ENCODE measurements around the gene SPOCK1.

The SPOCK1 gene

DNA sequence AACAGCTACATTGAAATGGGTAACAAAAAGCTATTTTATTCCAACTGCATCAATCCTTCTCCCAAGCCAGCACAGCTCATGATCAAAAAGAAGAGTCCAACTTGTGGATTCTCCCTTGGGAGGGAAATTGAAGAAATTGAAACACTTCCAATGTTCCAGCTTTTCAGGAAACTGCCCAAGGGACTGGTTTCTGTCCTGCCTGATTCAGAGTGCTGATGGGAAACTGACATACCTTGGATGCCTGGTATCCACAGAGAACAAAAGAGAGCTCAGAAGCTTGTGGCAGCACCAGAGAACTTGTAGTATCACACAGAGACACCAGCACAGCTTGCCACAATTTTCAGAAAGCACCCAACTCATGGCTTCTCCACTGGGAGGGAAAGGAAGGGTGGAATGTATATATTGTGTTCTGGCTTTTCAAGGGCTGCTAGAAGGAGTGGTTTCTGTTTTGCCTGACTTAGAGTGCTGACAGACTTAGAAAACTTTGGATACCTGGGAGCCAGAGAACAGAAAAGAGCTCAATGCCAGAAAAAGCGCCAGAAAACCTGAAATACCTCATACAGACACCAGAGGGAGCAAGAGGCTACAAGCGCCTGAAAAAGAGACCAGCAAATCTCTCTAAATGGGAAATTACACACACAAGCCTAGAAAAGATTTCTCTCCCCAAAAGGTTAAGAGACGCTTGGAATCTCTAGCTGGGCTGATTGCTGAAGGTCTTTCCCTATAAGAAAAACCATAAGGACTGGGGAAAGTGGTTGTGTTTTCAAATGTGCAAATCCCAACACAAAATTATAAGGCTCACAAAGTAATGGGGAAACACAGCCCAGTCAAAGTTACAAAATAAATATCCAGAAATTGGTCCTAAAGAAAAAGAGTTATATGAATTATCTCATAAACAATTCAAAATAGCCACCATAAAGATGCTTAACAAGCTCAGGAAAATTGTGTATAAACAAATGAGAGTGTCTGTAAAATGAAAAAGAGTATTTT lies 178.8 kb downstream of the SPOCK1 start:
- peak; percentile 14 for DNase-seq

DNA sequence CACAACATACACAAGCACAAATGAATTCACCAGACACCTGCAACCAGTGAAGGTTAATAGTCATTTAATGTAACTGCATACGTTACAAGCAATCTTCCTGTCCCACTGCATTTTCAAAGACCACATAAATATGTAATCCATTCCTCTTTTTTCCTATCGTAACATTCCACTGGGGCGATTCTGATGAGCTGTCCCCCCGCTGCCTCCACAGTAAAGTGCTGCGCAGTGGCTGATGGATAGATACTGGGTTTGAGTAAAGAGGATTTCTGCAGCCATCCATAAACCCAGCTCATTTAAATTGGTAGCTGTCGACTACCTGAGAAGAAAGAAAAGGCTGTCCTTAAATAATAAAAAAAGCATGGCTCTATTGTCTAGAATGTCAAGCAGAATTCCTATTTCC lies 181.1 kb downstream of the SPOCK1 start:
- no peak for DNase-seq

DNA sequence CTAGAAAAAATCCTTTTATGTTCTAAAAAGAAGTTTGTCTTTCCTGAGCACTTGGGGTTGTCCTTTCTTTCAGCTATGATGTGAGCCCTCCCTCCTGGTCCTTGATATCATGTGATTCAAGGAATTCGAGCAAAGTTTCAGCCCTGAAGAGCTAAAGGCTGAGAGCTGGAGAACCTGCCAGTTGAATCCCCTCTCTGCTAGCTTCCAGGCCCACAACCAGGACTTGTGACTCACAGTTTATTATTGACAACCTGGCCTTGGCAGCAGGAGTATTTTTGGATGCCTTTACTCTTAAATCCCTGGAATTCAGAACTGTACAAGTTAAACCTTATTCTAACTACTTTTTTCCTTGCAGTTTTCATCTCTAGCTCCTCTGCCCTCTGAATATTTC lies 182.8 kb downstream of the SPOCK1 start:
- no peak for DNase-seq

DNA sequence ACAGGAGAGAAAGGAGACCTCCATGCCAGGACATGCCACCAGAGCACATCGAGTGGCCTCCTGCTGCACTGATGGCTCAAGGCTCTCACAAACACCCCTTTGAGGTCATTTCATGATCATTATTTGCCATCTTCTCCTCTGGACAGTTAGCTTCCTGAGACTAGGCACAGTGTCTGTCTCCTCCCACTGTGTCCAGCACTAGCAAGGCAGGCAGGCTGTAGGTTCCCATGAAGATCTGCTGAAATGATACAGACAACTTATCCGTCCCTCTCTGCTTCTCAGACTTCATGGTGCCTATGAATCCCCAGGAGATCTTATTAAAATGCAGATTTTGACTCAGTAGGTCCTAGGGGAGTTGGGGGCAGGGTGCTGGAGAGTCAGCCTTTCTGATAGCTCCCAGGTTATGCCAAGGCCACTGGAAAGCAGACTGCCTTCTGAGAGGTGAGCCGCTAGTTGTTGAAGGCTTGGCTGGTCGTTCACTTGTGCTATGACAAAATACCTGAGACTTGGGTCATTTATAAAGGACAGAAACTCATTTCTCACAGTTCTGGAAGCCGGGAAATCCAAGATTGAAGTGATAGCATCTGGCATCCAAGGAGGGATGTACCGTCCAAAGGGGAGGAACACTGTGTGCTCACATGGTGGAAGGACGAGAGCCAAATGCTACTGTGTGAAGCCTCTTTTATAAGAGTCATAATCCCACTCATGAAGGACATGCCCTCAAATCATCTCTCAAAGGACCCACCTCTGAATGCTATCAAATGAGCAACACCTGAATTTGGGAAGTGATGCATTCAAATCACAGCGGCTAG lies 183.4 kb downstream of the SPOCK1 start:
- no peak for DNase-seq

GRCh38 chr5:137315109-137315508 lies 184.0 kb downstream of the SPOCK1 start:
- no peak for DNase-seq

GRCh38 chr5:137313526-137314175 lies 185.5 kb downstream of the SPOCK1 start:
- DNase-seq: no peak

GRCh38 chr5:137312011-137312410 lies 187.1 kb downstream of the SPOCK1 start:
- DNase-seq: no peak

DNA sequence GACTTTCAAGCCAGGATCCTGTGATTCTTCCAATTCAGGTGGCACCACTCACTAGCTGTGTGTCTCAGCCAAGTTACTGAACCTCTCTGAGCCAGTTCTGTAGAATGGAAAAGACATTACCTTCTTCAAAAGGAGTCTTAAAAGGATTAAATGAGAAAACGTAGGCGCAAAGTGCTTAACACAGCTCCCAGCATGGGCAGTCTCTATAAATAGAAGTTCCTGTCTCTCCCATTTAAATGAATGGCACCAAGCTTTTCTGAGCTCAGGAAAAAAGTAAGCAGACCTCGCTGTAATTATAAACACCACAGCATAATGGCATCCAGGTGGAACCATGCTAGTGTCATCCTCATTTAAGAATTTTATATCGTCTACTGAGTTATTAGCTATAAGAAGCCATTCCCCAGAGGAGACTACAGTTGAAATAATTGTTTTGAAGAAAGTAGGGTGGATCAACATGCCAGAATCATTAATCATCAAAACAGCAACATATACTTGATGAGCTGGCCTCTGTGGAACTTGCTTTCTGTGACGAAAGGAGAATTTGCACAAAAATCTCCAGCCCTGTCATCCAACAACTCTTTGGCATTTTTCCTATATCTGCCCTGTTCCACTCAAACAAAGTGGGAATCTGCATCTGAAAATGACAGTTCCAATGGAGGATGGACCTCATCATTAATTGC lies 188.9 kb downstream of the SPOCK1 start:
- no peak for DNase-seq

DNA sequence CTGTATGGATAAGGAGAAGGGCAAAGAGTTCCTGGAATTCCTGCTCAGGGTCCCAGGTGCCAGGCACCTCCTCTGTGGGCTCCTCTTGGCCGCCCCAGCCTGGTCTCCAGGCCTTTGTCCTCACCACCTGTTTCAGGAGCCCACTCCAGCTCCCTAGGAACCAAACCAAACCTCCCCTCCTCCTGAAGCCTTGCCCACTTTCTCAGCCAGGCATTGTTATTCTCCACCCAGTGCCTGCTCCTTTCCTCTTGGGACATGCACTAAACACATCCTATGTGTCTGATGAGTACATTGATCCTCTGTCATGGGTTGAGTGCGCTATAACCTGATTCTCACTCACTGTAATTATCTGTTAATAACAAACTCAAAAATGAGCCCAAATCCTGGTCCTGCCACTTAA lies 189.8 kb downstream of the SPOCK1 start:
- no peak for DNase-seq

- DNase-seq: no peak
These were observed 190.8 kb downstream of the SPOCK1 start for GRCh38 chr5:137308311-137308710.

DNA sequence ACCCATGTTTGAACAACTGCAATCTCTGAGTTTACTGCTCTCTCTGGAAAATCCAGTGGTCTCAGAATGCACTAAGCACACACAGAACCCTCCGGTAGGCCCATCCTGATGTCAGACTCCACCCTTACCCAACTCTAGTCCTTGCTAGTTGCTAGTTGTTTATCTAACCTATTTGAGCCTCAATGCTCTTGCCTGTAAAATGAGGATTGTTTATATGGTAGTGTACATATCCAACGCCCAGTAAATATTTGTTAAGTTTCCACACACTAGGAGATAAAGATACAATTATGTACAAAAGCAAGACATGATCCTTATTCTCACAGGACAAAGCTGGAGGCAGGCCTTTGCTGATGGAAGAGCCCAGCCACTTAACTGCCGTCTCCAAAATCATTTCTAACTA lies 192.2 kb downstream of the SPOCK1 start:
- no peak for DNase-seq

GRCh38 chr5:137305971-137306602 lies 193.0 kb downstream of the SPOCK1 start:
- no peak for DNase-seq

DNA sequence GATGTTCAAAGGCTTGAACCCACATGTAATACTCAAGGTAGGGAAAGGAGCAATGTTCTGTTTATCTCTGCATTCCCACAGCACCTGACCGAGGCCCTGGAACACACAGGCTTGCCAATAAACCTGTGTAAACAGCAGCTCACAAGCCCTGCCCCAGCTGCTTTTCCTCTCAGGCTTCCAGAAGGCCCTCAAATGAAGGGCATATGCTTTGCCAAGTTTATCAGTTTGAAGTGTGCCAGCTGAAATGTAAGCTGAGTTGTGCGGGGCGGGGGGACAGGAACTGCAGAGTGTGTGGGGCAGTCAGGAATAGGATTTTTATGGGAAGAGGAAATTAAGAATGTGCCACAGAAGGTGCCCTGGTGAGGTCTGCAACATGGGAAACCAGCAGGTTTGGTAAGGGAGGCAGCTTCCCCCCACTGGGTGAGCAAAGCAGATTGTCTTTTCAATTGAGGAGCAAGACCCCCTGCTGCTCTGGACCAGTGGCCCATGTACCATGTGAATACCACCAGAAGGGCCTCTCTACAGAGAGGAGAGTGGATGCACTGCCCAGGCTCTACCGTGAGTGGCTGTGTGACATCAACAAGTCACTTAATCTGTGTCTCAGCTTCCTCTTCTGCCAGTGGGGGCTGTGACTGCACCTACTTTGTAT lies 194.8 kb downstream of the SPOCK1 start:
- DNase-seq: peak; percentile 53

DNA sequence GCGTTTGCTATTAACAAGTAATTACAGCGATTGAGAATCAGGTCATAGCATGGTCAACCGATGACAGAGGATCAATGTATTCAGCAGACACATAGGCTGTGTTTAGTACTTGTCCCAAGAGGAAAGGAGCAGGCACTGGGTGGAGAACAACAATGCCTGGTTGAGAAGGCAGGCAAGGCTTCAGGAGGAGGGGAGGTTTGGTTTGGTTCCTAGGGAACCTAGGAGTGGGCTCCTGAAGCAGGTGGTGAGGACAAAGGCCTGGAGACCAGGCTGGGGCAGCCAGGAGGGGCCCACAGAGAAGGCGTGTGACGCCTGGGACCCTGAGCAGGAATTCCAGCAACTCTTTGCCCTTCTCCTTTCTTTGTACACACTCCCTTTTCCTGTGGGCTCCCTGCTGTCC lies 195.6 kb downstream of the SPOCK1 start:
- DNase-seq: no peak

- no peak for DNase-seq
These were observed 198.5 kb downstream of the SPOCK1 start for GRCh38 chr5:137300411-137301240.

DNA sequence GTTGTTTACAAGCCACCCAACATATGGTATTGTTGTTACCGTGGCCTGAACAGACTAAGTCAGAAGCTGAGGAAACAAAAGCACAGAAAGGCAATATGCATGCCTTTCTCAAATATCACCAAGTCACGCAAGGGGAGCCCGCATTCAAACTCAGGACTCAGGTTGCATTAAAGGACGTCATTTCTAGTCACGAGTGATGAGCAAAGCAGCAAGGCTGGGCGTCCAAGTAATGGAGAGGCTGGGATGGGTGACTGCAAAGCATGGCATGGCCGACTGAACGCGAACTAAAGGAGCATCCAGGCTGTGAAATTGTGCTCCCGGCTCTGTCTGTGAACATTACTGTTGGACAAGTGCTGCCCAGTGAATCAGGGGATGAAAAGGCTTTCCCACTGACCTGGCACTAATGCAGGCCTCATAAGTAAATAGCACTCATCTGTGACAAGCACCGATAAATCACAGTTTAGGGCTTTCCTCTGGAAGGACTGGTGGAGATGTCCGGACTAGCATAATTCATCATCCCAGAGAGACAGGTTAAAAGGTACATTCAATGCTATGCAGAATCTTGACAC lies 202.8 kb downstream of the SPOCK1 start:
- no peak for DNase-seq

- no peak for DNase-seq
These were observed 204.5 kb downstream of the SPOCK1 start for GRCh38 chr5:137294604-137295003.

DNA sequence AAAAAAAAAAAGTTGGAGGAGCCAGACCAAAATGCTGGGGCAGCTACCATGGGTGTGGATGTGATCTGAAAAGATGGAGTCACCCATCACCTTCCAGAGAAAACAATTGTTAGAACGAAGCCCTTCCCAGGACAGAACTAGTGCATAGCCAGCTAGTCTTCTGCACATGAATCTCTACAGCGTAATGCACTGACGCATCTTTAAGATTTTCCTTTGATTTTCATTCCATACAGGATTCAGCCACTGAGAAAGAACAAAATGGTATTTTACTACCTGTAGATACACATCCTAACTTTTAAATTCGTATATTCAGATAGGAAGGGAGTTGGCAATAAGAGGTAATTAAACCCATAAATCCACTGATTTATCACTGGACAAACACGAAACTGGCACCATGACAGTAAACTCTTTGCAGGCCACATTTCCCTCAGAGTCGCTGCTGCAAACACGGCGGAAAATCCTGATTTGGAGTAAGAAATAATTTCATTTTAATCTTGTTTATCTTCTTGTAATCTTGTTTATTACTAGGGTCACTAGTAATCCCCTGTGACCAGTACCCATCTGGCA lies 206.6 kb downstream of the SPOCK1 start:
- DNase-seq: no peak

DNA sequence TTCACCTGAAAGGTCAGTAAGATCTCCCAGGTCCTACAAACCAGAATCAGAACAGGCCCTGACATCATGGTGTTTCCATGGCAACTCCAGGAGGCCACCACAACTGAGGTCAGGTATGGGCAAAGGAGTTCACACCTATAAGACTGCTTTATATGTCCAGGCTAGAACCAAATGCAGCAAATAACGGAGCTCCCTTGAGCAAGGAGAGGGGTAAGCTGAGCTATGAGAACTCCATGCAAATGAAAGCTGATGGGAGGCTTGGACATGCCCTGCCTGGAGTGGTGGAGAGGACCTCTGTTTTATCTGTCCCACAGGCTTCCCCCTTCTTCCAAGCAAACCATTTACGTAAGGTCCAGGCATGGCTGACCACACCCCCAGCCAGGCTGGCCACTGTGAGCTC lies 207.7 kb downstream of the SPOCK1 start:
- DNase-seq: no peak

GRCh38 chr5:137291031-137291430 lies 208.1 kb downstream of the SPOCK1 start:
- no peak for DNase-seq
